ENCODE data around the gene ART3.
"Not testable (repeated sequence)": the region's sequence is repeated elsewhere in the genome, so short reads cannot be mapped to it uniquely, and the experiment has no call there.

Gene ART3

GRCh38 chr4:76074468-76074867 is at the start of gene ART3:
TSS of gene ART3 (plus strand) at chr4:76074709. CDS start at chr4:76075890, 1,181 bp downstream.
- DNase-seq (ENCODE audit: extremely low spot score): no peak
- ChIA-PET POLR2A (no interaction called here), CTCF (interaction anchor here (1.0 to 2.7 kb wide), 4 partner anchors 10 to 79 kb away, joined by 3 to 6 read pairs (median 4); no protein-coding TSS in a partner anchor)
- TF ChIP-seq CTCF (IDR thresholded peaks at IDR 0.05; ENCODE audit: control extremely low read depth, extremely low read depth, low read depth, missing control alignments): no peak

- POLR2A ChIA-PET: no interaction called here
- DNase-seq (ENCODE audit: extremely low spot score): no peak
- CTCF ChIA-PET: no interaction called here
- TF ChIP-seq CTCF (IDR thresholded peaks at IDR 0.05; ENCODE audit: control extremely low read depth, extremely low read depth, low read depth, missing control alignments): no peak
Observed at GRCh38 chr4:76028350-76028765, 46.2 kb upstream of the ART3 start.

GRCh38 chr4:76029300-76029699 is 45.2 kb upstream of the ART3 start:
- ChIA-PET CTCF (no interaction called here), POLR2A (no interaction called here)
- no peak for TF ChIP-seq CTCF (IDR thresholded peaks at IDR 0.05; ENCODE audit: control extremely low read depth, extremely low read depth, low read depth, missing control alignments)
- no peak for DNase-seq (ENCODE audit: extremely low spot score)

- ChIA-PET CTCF (interaction anchor here (1.6 to 2.2 kb wide), 2 partner anchors 23 to 39 kb away, joined by 4 to 7 read pairs; no protein-coding TSS in a partner anchor), POLR2A (no interaction called here)
- no peak for TF ChIP-seq CTCF (IDR thresholded peaks at IDR 0.05; ENCODE audit: control extremely low read depth, extremely low read depth, low read depth, missing control alignments)
- no peak for DNase-seq (ENCODE audit: extremely low spot score)
Observed at GRCh38 chr4:76035141-76035540, 39.4 kb upstream of the ART3 start.

GRCh38 chr4:76035799-76036380 is 38.6 kb upstream of the ART3 start, which contains the start of gene CXCL11:
TSS of gene CXCL11 (minus strand) at chr4:76036070. CDS start at chr4:76035987, 83 bp downstream.
- TF ChIP-seq CTCF (IDR thresholded peaks at IDR 0.05; ENCODE audit: control extremely low read depth, extremely low read depth, low read depth, missing control alignments): no peak
- ChIA-PET CTCF (interaction anchor here (1.5 to 2.2 kb wide), 3 partner anchors 12 to 40 kb away, joined by 4 to 7 read pairs (median 4); no protein-coding TSS in a partner anchor), POLR2A (no interaction called here)

GRCh38 chr4:76036855-76037254 is 37.7 kb upstream of the ART3 start:
- no peak for DNase-seq (ENCODE audit: extremely low spot score)
- CTCF ChIA-PET: interaction anchor here (1.3 to 2.2 kb wide), 3 partner anchors 13 to 41 kb away, joined by 4 to 7 read pairs (median 4); no protein-coding TSS in a partner anchor
- TF ChIP-seq CTCF (IDR thresholded peaks at IDR 0.05; ENCODE audit: control extremely low read depth, extremely low read depth, low read depth, missing control alignments): no peak
- POLR2A ChIA-PET: no interaction called here

More at GRCh38 chr4:76035799-76036380, 38.6 kb upstream of the ART3 start, which contains the start of gene CXCL11:
- DNase-seq (ENCODE audit: extremely low spot score): no peak

GRCh38 chr4:76042241-76042998 is 32.1 kb upstream of the ART3 start:
- DNase-seq (ENCODE audit: extremely low spot score); POLR2A ChIA-PET; CTCF ChIA-PET: not testable (repeated sequence)

GRCh38 chr4:76043306-76043705 is 31.2 kb upstream of the ART3 start:
- DNase-seq (ENCODE audit: extremely low spot score); CTCF ChIA-PET; POLR2A ChIA-PET: not testable (repeated sequence)

- CTCF ChIA-PET; DNase-seq (ENCODE audit: extremely low spot score); POLR2A ChIA-PET: not testable (repeated sequence)
Observed at GRCh38 chr4:76044686-76045085, 29.8 kb upstream of the ART3 start.

- DNase-seq (ENCODE audit: extremely low spot score); POLR2A ChIA-PET: not testable (repeated sequence)
- CTCF ChIA-PET: interaction anchor here (1.8 kb wide), 1 partner anchor 54 kb away, joined by 5 read pairs; no protein-coding TSS in a partner anchor
Observed at GRCh38 chr4:76049860-76050416, 24.6 kb upstream of the ART3 start.
